G401.6 (cell line): Measurements from ENCODE around the gene PICALM.

Experiments
- FAIRE-seq: peaks from 2 replicates; lab custom pipeline; 2012; peaks lifted over from hg19 to GRCh38; lab: Jason Lieb, UNC

The PICALM gene

DNA sequence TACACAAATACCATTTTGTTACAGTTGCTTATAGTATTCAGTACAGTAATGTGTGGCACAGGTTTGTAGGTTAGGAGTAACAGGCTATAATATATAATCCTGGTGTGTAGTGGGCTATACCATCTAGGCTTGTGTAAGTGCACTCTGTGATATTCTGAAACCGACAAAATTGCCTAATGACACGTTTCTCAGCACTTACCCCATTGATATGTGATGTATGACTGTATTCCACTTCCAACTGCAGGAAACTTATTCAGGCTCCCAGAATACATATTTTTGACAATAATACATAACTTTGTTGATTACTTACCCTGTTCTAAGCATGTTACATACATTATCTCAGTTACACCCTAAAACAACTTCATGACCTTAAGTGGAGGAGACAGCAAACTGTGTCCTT lies 5.1 kb upstream of the PICALM start:
- FAIRE-seq, result no peak

DNA sequence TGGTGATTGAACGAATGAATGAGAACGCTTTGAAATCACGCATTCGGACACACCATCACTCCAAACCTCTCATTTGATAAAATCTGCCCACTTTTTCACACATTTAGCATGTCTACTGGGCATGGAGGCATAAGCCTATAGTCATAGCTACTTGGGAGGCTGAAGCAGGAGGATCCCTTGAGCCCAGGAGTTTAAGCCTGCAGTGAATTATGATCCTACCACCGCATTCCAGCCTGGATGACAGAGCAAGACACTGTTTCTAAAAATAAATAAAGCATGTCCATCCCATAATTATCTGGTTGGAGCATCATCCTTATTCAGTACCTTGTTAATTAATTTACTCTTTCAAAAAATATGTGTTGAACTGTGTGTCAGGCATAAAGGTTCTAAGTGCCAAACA lies 3.3 kb upstream of the PICALM start:
- no peak for FAIRE-seq

DNA sequence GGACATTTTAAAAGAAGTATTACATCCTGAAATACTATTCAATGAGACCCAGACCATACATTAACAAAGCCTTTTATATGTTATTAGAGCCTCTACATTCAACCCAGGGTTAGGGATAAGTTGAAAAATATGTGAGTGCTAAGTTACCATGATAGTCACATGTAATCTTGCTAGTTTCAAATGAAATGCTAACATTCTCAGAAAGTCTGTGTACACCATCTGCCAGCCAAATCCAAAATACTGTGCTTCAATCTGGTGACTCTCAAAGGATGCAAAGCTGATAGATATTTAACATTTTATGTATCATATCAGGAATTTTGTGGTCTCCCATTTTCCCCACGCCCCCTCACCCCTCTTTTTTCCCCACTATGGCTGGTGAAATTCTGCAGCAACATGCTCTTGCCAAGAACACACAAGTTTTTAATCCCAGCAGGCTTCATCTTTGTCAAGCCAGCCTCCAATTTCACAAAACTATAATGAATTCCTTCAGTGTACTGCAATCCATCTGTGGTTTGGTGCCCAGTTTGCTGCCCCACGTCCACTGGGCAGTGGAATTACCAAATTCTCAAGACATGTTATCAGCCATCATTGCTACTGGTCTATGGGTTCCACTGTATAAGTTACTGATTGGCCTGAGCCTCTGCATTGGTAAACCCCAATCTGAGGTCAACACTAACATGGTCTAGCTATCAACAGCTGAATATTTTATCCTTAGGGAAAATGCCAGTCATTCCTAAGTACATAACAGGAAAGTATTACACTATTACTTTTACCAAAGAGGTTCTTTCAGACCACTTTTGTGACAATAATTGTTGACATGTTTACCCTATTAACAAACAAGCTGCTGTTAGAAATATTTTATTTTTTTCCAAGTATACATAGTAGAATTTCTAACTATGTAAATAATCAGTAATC lies 1.5 kb upstream of the PICALM start:
- no peak for FAIRE-seq

DNA sequence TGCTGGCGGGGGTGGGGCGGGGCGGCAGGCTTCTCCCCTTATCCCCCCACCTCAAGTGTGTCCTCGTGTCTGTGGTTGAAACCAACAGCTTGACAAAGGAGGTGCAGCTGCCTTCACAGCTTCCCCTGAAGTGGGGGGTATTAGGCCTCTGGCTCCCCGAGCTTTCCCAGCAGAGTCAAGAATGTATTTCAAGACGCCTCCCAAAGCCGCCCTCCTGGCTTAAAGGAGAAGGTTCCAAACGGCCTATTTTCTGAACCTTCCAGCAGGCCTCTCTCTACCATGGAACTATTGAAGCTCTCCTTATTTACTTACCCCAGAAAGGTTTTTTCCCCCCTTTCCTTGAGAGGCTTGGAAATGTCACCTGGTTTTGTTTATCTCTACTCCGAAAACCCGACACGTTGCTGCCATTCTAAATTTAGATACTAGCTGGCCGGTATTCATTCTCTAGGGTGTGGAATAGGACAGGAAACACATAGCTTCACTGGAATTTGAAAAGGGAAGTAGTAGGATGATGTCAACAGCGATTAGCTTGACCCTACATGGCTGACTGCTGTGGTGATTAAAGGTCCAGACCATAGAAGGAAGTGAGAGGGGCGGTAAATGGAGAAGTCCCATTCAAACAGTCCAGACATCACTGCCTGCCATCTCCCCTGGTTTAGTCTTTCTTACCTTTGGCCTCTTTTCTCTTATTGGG lies 671 bp upstream of the PICALM start:
- peak; percentile 63 for FAIRE-seq

DNA sequence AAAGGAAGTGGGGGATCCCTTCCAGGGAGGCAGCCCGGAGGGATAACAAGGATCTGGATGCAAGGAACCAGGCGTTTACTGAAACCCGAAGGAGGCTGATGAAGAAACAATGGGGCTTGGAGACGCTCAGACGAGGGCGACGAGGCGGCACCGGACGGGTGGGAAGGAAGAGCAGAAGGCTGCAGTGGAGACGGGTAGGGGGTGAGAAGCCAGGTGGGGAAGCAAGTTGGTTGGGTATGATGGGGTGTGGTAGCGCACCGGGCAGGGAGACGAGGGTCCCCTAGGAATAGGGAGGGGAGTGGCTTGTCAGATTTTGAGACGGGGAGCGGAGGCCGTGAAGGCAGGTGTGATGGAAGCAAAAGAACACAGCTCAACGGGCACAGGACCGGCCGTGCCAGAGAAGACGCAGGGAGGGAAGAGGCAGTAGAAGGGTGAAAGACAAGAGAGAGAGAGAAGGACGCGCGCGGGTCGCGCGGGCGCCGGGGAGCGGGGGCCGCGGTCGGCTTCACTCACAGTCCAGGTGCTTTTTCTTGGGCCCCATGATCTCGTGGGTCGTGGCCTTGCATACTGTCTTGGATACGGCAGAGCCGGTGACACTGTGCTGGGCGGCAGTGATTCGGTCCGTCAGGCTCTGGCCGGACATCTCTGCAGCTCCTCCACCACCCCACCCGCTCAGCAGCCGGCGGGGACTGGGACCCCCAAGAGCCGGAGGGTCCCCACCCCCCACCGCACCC lies 579 bp downstream of the PICALM start:
- no peak for FAIRE-seq

DNA sequence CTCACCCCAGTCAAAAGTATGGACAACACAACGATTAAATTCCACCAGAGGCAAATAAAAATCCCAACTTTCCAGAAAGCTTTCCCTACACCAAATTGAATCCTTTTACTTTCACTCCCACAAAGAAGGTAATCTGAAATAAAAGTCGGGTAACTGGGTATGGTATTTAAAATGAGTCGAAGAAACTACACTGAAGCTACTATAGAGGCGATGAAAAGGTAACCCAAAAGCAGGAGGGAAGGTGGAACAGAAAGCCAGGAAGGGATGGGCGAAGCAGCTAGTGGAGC lies 1.1 kb downstream of the PICALM start:
- no peak for FAIRE-seq

DNA sequence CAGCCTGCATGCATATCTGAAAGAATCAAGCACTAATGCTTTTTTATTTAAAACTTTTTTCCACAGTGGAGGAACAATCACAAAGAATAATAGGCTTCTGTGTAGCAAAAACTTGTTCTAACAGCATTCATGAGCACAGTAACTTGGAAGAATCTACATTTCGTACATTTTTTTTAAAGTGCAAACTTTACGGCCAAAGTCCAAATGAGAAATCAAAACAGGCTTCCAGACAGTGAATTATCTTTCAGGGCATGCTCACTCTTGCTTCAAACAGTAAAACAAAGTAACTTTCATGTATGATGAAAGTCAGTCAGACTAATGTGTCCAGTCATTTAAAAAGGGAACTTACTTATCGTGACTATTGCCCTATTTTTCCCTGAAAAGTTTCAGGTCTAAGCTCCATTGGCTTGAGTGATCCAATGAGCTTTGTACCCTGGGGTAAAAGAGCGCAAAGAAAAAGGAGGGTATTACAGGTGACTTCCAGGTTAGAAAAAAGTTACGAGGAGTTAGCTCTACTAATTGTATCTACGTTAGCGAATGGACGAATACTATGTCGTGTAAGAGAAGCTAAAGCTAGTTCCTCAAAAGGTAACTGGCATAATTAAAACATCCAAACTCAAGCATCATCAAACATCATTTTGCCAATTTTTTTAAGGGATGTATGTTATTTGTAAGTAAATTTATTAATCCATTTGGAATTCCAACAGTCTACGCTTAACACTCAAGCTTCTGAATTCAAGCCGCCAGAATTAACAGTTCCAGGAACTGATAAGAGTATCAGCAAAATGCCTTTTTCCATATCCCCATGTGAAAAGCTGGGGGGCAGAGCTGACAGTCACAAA lies 1.7 kb downstream of the PICALM start:
- FAIRE-seq, result no peak

DNA sequence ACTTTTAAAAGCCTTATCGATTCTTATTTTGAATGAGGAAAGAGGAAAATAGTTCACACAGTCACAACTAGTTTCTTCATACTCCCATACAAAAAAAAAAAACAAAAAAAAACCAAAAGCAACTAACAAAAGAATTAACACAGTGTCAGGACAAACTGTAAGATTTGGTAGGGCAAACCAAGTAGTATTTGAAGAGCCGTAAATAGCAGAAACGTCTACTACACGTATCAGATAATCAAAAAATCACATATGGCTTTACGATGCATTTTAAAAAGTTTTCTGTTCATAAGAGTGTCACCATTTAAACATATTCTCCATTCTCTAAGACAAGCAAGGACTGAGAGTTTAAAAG lies 2.3 kb downstream of the PICALM start:
- FAIRE-seq, result no peak

DNA sequence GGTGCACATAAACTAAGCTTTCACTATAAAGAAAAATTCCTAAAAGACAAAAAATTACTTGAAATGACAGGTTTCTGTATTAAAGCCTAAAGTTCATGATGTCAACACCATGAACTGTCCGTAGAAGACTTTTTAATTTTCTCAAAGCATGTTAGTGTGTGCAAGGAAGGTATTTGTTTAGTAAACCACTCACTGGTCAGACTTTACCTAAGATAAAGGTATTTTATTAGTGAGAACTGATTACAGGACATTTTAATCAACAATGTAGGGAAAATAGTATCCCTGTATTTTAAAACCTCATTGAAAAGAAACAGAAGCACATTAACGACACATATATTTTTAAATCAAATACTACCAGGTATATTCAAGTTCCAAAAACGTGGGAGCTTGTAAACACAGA lies 2.9 kb downstream of the PICALM start:
- no peak for FAIRE-seq

DNA sequence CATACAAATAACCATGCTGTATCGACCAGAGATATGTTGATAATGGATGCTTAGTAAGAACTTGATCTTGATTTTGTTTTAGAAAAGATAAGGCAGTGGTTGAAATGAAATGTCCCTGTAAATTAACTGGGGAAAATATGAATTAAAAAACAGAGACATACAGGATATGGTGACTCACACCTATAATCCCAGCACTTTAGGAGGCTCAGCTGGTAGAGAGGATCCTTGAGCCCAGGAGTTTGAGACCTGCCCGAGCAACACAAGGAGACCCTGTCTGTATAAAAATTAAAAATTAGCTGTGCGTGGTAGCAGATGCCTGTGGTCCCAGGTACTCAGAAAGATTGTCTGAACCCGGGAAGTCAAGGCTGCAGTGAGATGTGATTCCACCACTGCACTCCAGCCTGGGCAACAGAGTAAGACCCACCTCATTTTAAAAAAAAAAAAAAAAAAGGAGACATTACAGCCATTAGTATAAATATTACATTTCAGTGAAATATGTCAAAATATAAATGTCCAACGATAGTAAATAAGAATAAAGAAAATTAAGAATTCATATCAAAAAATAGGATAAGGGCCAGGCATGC lies 4.6 kb downstream of the PICALM start:
- FAIRE-seq, result no peak

DNA sequence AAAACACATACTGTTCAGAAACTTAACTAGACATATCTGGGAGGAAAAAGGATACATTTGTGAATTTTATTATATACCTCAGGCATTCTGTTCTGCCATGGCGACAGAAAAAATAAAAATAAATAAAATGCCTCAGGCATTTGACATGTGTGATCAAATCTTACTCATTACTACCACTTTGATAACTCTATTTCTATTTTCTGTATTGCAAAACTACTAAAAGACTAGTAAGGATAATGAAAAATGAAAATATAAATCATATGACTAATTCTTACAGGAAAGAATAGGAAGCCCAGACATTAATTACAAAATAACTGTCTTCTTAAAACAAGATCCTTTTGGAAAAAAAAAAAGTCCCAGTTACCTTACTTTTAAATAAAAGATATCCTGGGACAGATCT lies 5.3 kb downstream of the PICALM start:
- FAIRE-seq, result no peak

DNA sequence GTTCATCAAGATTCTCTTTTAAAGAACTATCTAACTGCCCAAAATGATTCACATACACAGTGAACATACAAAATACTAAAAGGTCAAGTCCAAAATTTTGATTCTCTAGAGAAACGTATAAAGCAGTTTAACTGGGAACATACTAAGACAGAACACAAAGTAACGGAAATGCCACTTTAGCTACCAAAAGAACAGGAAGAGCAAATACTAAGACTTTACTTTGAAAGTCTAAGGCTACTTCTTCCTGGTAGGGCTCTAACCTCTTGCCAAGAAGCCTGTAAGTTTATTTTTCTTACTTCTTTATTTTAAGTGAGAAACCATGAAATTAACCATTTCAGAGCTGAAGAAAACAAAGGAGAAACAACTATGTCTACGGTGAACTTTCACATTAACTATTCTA lies 6.2 kb downstream of the PICALM start:
- FAIRE-seq, result no peak

DNA sequence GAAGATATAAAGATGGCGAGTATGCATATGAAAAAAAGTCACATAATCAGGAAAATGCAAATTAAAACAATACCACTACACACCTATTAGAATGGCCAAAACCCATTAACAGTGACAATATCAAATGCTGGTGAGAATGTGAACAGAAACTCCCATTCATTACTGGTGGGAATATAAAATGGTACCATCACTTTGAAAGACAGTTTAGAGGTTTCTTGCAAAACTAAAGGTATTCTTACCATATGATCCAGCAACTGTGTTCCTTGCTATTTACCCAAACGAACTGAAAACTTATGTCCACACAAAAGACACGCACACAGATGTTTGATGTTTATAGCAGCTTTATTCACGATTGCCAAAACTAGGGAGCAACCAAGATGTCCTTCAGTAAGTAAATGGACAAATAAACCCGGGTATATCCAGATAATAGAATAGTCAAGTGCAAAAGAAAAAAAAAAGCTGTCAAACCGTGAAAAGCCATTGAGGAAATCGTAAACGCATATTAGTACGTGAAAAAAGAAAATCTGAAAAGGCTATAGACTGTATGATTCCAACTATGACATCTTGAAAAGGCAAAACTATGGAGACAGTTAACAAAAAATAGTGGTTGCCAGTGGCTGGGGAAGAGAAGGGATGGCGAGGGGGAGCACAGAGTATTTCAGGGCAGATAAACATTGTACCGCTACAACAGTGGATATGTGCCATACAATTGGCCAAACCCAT lies 7.2 kb downstream of the PICALM start:
- no peak for FAIRE-seq

DNA sequence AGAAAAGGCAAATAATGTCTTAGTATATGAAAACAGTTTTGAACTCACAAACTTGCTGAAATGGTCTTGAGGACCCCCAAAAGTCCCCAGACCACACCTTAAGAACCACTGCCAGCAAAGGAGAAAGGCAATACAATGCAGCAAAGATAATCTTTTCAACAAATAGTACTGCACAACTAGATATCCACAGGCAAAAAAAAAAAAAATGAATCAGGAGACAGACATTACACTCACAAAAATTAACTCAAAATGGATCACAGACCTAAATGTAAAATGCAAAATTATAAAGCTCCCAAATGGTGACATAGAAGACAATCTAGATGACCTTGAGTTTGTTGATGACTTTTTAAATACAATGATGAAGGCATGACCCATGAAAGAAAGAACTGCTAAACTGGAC lies 8.3 kb downstream of the PICALM start:
- FAIRE-seq, result no peak

DNA sequence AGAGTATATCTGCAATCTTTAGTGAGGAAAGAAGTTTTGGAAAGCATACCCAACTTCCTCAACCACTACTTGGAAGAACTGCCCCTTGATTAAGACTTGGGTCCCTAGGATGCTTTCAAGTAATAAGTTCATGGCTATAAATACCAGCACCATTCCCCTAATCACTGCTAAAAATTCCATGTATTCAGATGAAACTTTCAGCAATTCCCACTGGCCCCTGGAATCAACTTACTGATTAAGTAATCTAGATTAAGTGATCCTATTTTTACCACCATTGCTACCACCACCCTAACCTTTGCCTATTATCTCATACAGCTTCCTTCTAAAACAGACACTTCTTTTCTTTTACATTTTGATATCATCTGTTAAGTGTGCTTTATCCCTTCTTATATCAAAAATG lies 10.5 kb downstream of the PICALM start:
- FAIRE-seq, result no peak

DNA sequence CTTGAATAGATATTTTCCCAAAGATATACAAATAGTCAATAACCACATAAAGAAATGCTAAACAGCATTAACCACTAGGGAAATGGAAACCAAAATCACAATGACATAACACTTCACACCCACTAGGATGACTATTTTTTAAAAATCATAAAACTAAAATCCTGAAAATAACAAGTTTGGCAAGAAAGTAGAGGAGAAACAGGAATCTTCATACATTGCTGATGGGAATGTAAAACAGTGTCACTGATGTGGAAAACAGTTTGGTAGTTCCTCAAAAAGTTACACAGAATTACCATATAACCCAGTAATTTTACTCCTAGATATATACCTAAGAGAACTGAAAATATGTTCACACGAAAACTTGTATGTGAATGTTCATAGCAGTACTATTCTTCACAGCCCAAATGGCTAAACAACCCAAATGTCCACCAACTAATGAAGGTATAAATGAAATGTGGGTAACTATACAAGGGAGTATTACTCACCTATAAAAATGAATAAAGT lies 12.5 kb downstream of the PICALM start:
- FAIRE-seq, result no peak

DNA sequence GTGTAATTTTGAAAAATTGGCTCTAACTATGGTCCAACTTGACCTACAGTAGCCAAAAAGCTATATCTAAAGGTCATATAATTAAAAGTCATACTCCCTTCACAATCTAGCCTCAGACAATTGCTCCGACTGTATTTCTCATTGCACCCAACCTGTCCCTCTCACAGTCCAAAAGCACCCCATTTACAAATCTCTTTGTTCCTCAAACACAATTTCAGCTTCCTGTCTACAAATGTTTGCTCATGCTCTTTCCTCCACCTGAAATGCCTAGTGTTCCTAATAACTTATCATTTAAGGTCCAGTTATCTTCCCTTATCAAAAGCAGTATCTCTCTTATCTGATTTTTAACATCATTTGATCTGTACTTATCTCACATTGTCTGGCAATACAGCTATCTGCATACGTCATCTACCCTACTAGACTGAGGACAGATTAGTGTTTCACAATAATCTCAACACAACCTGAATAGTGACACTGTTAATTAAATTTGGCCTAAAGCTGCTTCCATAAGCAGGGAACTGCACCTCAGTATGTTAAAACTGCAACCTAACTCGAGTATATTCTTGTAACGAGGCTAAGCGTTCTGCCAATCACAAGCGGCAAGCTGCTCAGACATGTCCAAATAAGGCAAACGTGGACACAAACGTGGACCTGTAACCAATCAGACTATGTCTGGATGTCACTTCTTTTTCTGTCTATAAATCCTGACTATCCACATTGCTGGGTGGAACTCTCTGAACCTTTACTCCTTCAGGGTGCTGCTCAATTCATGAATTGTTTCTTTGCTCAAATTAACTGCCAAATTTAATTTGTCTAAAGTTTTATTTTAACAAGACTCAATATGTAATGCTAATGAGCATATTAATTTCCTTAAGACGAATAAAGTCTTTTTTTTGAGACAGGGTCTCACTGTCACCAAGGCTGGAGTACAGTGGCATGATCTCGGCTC lies 15.9 kb downstream of the PICALM start:
- no peak for FAIRE-seq

DNA sequence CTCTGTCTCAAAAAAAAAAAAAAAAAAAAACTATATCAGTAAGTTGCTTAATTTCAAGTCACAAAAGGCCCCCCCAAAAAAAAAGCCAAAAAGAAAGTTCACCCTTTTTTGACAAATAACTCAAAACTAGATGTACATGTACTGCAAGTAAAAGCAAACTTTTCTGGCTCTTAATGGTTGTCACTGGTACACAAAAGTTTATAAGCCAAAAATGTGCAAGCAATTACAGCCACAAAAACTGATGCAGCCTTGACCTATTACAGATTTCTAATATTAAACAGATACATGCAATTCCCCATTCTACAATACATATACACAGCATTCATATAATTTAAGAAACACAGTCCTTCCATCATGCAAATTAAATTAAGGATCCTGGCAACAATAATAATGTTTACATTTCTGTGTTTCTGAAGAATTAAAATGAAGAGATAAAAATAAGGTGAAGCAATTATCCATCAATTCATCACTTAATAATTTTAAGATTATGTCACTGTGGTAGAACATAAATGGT lies 18.6 kb downstream of the PICALM start:
- FAIRE-seq, result no peak

DNA sequence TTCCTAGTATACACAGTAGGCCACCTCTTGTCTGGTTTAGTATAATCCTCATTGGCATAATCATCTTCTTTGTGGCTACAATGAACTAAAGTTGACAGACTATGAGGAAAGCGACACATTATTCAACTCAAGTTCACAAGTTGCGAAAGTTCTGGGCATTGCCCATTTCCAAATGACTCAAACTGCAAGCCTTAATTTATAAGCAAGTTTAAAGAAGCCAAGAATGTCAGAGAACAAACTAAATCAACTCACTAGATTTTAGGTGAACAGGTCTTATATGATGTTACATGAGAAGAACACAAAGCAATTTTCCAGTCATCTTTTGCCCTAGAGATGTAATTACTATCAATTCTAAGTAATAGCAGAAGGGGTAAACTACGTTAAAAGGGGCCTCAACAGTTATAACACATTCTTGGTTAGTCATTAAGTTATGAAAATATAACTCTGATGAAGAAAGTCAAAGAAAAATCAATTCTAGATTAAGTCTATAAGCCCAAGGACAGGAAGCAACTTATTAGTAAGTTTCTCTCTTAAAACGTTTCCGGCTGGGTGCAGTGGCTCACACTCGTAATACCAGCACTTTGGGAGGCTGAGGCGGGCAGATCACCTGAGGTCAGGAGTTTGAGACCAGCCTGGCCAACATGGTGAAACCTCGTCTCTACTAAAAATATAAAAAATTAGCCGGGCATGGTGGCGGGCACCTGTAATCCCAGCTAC lies 21.5 kb downstream of the PICALM start:
- FAIRE-seq, result no peak
